Muscle of leg (tissue), 11 donors: ENCODE data around the gene B3GAT2. TPM values are rescaled to one million over a fixed set of nuclear protein-coding genes. Genes with fewer than 3 reads are reported as not detected.

Source experiments
- DNase-seq: peaks from one replicate; pipeline ENCODE4 v3.0.0; 2013
- H3K27ac ChIP-seq: one replicate; pipeline ENCODE4 v1.5.1; 2013; ENCODE audit warnings: mild to moderate bottlenecking, low read length, control low read depth
- H3K27me3 ChIP-seq: one replicate; pipeline ENCODE4 v1.6.1; 2013; ENCODE audit warnings: low read length; ENCODE audit not compliant: control insufficient read depth, insufficient read depth
- H3K36me3 ChIP-seq: one replicate; pipeline ENCODE4 v1.6.1; 2013; ENCODE audit warnings: low read length; ENCODE audit not compliant: control insufficient read depth, insufficient read depth
- H3K4me1 ChIP-seq: one replicate; pipeline ENCODE4 v1.6.1; 2013; ENCODE audit warnings: low read length; ENCODE audit not compliant: control insufficient read depth, insufficient read depth
- H3K4me3 ChIP-seq: one replicate; pipeline ENCODE4 v1.5.1; 2013; ENCODE audit warnings: low read length, control low read depth
- H3K9me3 ChIP-seq: replicated peaks from 2 replicates; pipeline ENCODE4 v1.6.1; 2013; ENCODE audit warnings: low read depth, low read length; ENCODE audit not compliant: control insufficient read depth
- WGBS: methylation state at CpG from one replicate; pipeline ENCODE4 v1.1.5; 2013; ENCODE audit warnings: missing lambda C conversion rate; ENCODE audit not compliant: insufficient coverage; 5-methylcytosine and 5-hydroxymethylcytosine counted together
- polyA plus RNA-seq, 8 donors: library from polyadenylated mRNA; unstranded; fragments of 120-200 nt; gene quantifications; one replicate each; pipeline versions ENCODE4 v1.2.1 to v1.2.3, GENCODE V29; 2013; ENCODE audit warnings: inconsistent platforms in 1 of 8, low replicate concordance in 1 of 8; ENCODE audit not compliant: insufficient read length in 8 of 8, insufficient read depth in 1 of 8
- total RNA-seq: library from RNA; stranded (reverse); fragments of 120-200 nt; gene quantifications from one replicate; pipeline ENCODE4 v1.2.4, GENCODE V29; 2013

B3GAT2 gene
- total and polyA plus RNA-seq, 9 donors, result 0.53 to 2.8 (median 1.8) TPM

GRCh38 chr6:70872469-70872868, 84.4 kb downstream of the B3GAT2 start:
- H3K27ac ChIP-seq, result no peak overlapping the region
- no peaks in the 10 kb centered on the region for H3K27me3 ChIP-seq
- H3K36me3 ChIP-seq, result no peaks in the 10 kb centered on the region
- no peak overlapping the region for H3K4me3 ChIP-seq
- no CpG with 5 or more reads among the region's 2 CpGs for WGBS
- peaks cover 3% of the 10 kb centered on the region for H3K9me3 ChIP-seq
- DNase-seq, result no peak
- H3K4me1 ChIP-seq, result no peaks in the 10 kb centered on the region

GRCh38 chr6:70864401-70864800, 92.5 kb downstream of the B3GAT2 start:
- Histone ChIP-seq H3K27me3 (no peaks in the 10 kb centered on the region), H3K27ac (no peak overlapping the region)
- 40% methylated on average over 1 of the region's 3 CpGs for WGBS

GRCh38 chr6:70863343-70863742, 93.5 kb downstream of the B3GAT2 start:
- Histone ChIP-seq H3K36me3 (peaks cover 2% of the 10 kb centered on the region), H3K9me3 (no peaks in the 10 kb centered on the region), H3K27ac (no peak overlapping the region), H3K27me3 (no peaks in the 10 kb centered on the region), H3K4me3 (no peak overlapping the region), H3K4me1 (no peaks in the 10 kb centered on the region)
- no CpG with 5 or more reads among the region's 3 CpGs for WGBS
- no peak for DNase-seq

More at GRCh38 chr6:70864401-70864800, 92.5 kb downstream of the B3GAT2 start:
- H3K36me3 ChIP-seq, result peaks cover 2% of the 10 kb centered on the region
- H3K4me3 ChIP-seq, result no peak overlapping the region
- H3K9me3 ChIP-seq, result no peaks in the 10 kb centered on the region
- no peaks in the 10 kb centered on the region for H3K4me1 ChIP-seq
- no peak for DNase-seq

DNA sequence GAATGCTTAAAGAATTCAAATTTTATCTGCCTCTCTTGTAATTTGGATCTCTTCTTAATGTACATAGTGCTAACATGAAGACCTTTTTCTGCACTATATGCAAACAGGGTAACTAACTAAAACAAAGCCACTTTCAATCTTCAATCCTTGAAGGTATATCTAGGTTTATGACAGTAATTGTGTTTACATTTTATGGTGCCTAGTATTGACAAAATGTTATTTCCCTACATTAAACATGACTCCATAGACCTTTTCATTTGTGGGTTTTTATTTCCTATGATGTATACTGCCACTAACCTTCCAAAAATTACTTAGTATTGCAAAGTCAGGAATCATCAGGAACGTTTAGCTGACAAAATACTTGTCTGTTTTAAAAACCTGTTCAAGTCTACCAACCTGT, 95.9 kb downstream of the B3GAT2 start:
- H3K4me3 ChIP-seq, result no peak overlapping the region
- DNase-seq, result no peak
- no peaks in the 10 kb centered on the region for H3K27me3 ChIP-seq
- no CpG with 5 or more reads among the region's 1 CpG for WGBS
- H3K9me3 ChIP-seq, result no peaks in the 10 kb centered on the region
- no peaks in the 10 kb centered on the region for H3K4me1 ChIP-seq
- H3K27ac ChIP-seq, result no peak overlapping the region
- peaks cover 6% of the 10 kb centered on the region for H3K36me3 ChIP-seq

DNA sequence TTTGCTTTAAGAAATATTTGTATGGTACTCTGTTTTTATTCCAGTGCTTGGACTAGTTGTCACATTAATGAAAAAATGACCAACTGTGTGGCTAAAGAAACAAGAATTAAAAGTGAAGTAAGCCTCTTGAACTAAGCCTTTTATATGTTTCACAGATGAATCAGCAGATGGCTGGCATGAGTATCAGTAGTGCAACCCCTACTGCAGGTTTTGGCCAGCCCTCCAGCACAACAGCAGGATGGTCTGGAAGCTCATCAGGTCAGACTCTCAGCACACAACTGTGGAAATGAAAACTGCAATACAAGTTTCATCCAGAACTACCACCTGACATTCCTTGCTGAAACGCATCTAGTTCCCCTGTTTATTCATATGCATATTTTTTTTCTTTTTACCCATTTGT, 96.8 kb downstream of the B3GAT2 start:
- no peak for DNase-seq
- no peaks in the 10 kb centered on the region for H3K27me3 ChIP-seq
- H3K9me3 ChIP-seq, result no peaks in the 10 kb centered on the region
- no CpG with 5 or more reads among the region's 1 CpG for WGBS
- H3K36me3 ChIP-seq, result peaks cover 6% of the 10 kb centered on the region
- no peak overlapping the region for H3K4me3 ChIP-seq
- no peak overlapping the region for H3K27ac ChIP-seq
- H3K4me1 ChIP-seq, result no peaks in the 10 kb centered on the region

DNA sequence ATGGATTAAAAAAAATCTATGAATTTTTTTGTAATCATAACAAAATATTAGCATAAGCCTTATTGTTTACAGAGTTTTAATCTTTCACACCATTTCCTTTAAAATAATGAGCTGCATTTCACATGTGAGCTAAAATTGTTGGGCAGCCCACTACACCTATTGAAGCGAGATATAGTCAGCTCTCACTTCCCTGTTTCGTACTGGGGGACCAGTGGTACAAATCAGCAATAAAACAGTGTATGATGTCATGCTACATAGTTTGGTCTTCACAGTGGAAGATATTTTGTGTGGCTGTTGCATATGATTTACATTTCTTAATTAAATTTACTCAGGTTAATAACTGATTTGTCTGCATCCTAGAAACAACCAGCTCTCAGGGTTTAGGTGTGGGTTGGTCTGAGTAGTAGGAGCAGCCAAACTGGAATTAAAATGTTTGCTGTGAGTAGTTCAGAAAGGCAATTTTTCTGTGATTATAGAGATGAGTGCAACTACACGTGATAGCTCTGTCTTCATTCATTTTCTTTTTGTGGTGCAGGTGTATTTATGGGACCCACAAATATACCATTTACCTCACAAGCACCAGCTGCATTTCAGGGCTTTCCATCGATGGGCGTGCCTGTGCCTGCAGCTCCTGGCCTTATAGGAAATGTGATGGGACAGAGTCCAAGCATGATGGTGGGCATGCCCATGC, 99.3 kb downstream of the B3GAT2 start:
- Histone ChIP-seq H3K27ac (no peak overlapping the region), H3K9me3 (no peaks in the 10 kb centered on the region), H3K36me3 (peaks cover 10% of the 10 kb centered on the region), H3K27me3 (no peaks in the 10 kb centered on the region), H3K4me3 (no peak overlapping the region), H3K4me1 (no peaks in the 10 kb centered on the region)
- no peak for DNase-seq
- no CpG with 5 or more reads among the region's 5 CpGs for WGBS

DNA sequence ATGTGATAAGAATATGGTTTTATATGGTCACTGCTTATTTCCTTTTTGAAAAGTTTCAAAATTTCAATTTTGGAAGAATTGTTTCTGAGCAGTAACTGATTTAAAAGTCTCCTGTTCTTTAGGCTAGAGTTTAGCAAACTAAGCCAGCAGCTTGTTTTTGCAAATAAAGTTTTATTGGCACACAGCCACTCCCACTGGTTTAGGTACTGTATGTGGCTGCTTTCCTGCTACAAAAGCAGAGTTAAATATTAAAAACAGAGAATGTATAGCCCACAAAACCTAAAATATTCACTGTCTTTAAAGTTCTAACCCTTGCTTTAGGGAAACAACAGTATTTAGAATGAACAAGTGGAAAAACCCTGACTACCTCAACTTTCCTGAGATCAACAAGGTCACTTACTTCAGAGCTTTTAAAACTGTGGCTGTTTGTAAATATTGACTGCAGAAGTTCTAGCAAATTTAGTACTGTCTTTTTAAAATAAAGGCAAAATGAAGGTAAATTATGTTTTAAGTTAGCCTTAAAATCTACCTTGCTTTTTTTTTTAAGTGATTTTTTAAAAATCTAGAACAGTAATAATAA, 104.1 kb downstream of the B3GAT2 start:
- H3K9me3 ChIP-seq, result no peaks in the 10 kb centered on the region
- no peak overlapping the region for H3K27ac ChIP-seq
- no peak for DNase-seq
- no peaks in the 10 kb centered on the region for H3K27me3 ChIP-seq
- H3K4me3 ChIP-seq, result no peak overlapping the region
- peaks cover 8% of the 10 kb centered on the region for H3K36me3 ChIP-seq
- H3K4me1 ChIP-seq, result no peaks in the 10 kb centered on the region

GRCh38 chr6:70849348-70850069, 107.4 kb downstream of the B3GAT2 start:
- Histone ChIP-seq H3K4me3 (no peak overlapping the region), H3K4me1 (peaks cover 3% of the 10 kb centered on the region)
- no CpG with 5 or more reads among the region's 1 CpG for WGBS

GRCh38 chr6:70847106-70848084, 109.5 kb downstream of the B3GAT2 start:
- WGBS, result no CpG with 5 or more reads among the region's 4 CpGs
- peaks cover 3% of the 10 kb centered on the region for H3K4me1 ChIP-seq

More at GRCh38 chr6:70849348-70850069, 107.4 kb downstream of the B3GAT2 start:
- Histone ChIP-seq H3K36me3 (peaks cover 6% of the 10 kb centered on the region), H3K9me3 (no peaks in the 10 kb centered on the region), H3K27me3 (no peaks in the 10 kb centered on the region), H3K27ac (no peak overlapping the region)
- DNase-seq, result no peak

More at GRCh38 chr6:70847106-70848084, 109.5 kb downstream of the B3GAT2 start:
- Histone ChIP-seq H3K9me3 (no peaks in the 10 kb centered on the region), H3K27me3 (no peaks in the 10 kb centered on the region), H3K27ac (no peak overlapping the region), H3K36me3 (peaks cover under 1% of the 10 kb centered on the region), H3K4me3 (no peak overlapping the region)
- DNase-seq, result no peak
